ENCODE results near the gene C2CD4D.

DNA sequence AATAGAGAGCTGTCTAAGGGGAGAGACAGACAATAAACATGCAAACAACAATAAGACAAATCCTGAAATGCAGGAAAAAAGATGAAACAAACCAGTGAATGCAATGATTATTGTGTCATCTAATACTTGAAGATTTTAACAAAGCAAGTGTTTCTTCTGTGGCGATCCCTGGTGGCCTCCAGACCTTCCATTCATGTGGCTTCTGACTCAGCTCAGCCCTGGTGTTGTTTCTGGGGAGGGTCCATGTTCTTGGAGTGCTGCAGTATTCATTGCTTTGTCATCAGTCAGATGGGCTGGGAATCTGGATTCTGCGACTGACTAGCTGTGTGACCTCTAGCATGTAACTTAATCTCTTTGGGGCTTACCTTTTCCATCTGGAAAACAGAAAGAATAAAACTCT lies 1.5 kb upstream of the C2CD4D start:
- TF ChIP-seq, protein P1, sequence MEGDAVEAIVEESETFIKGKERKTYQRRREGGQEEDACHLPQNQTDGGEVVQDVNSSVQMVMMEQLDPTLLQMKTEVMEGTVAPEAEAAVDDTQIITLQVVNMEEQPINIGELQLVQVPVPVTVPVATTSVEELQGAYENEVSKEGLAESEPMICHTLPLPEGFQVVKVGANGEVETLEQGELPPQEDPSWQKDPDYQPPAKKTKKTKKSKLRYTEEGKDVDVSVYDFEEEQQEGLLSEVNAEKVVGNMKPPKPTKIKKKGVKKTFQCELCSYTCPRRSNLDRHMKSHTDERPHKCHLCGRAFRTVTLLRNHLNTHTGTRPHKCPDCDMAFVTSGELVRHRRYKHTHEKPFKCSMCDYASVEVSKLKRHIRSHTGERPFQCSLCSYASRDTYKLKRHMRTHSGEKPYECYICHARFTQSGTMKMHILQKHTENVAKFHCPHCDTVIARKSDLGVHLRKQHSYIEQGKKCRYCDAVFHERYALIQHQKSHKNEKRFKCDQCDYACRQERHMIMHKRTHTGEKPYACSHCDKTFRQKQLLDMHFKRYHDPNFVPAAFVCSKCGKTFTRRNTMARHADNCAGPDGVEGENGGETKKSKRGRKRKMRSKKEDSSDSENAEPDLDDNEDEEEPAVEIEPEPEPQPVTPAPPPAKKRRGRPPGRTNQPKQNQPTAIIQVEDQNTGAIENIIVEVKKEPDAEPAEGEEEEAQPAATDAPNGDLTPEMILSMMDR (IDR thresholded peaks at IDR 0.05; ENCODE audit: insufficient read depth, low read depth, low read length) = no peak
- TF ChIP-seq EZH2 (IDR thresholded peaks at IDR 0.05; ENCODE audit: insufficient read depth, low read length) = no peak
